HepG2 (cell line): ENCODE data around the gene CXADR. TPM values are rescaled to one million over a fixed set of nuclear protein-coding genes. Genes with fewer than 3 reads are reported as not detected.

Experiments used
- CHD2 ChIP-seq: IDR thresholded peaks from 2 replicates; pipeline ENCODE4 v1.6.1; 2011; ENCODE audit warnings: low read depth, low read length, improper control_type of control experiment
- FOXO1 ChIP-seq: sonication (generic); formaldehyde crosslinking; IDR thresholded peaks from 2 replicates; pipeline ENCODE4 v1.4.0; 2020; ENCODE audit warnings: missing genetic modification reagents
- KDM5B ChIP-seq: sonication (generic); formaldehyde crosslinking; IDR thresholded peaks from 2 replicates; pipeline ENCODE4 v1.4.0; 2020; ENCODE audit warnings: missing genetic modification reagents, mild to moderate bottlenecking, borderline replicate concordance
- MATR3 ChIP-seq: sonication (generic); formaldehyde crosslinking; IDR thresholded peaks from 2 replicates; pipeline ENCODE4 v1.4.0; 2020; ENCODE audit warnings: missing genetic modification reagents
- MAZ ChIP-seq, 2 experiments: sonication (generic) in 1 of 2; formaldehyde crosslinking in 1 of 2; IDR thresholded peaks; 2 replicates each; pipeline versions ENCODE4 v1.5.0 to v1.6.1; 2012 to 2020; ENCODE audit warnings: low read depth in 2 of 2, mild to moderate bottlenecking in 2 of 2, borderline replicate concordance in 1 of 2, improper control_type of control experiment in 1 of 2, low read length in 1 of 2, missing genetic modification reagents in 1 of 2, moderate library complexity in 1 of 2
- MYNN ChIP-seq: sonication (generic); formaldehyde crosslinking; IDR thresholded peaks from 2 replicates; pipeline ENCODE4 v1.4.0; 2020; ENCODE audit warnings: mild to moderate bottlenecking, low read depth, missing genetic modification reagents
- NCOA1 ChIP-seq: sonication (generic); formaldehyde crosslinking; IDR thresholded peaks from 2 replicates; pipeline ENCODE4 v1.9.0; 2021; ENCODE audit warnings: missing genetic modification reagents
- NCOA2 ChIP-seq: sonication (generic); formaldehyde crosslinking; IDR thresholded peaks from 2 replicates; pipeline ENCODE4 v1.8.0; 2022; ENCODE audit warnings: inconsistent platforms
- PHF8 ChIP-seq: sonication (generic); formaldehyde crosslinking; IDR thresholded peaks from 2 replicates; pipeline ENCODE4 v1.5.0; 2020; ENCODE audit warnings: missing genetic modification reagents
- SATB2 ChIP-seq: sonication (generic); formaldehyde crosslinking; IDR thresholded peaks from 2 replicates; pipeline ENCODE4 v1.5.0; 2020; ENCODE audit warnings: missing genetic modification reagents
- SNAPC2 ChIP-seq: sonication (generic); formaldehyde crosslinking; IDR thresholded peaks from 2 replicates; pipeline ENCODE4 v1.8.1; 2022; ENCODE audit warnings: mild to moderate bottlenecking, missing genetic modification reagents
- SNRNP70 ChIP-seq: fragments of 200-400 bp; formaldehyde crosslinking; IDR thresholded peaks from 2 replicates; pipeline ENCODE4 v1.6.1; 2017; ENCODE audit warnings: mild to moderate bottlenecking, low read depth, low read length, moderate library complexity
- SP140L ChIP-seq: sonication (generic); formaldehyde crosslinking; IDR thresholded peaks from 2 replicates; pipeline ENCODE4 v1.4.0; 2020; ENCODE audit warnings: missing genetic modification reagents, borderline replicate concordance
- ZFX ChIP-seq: sonication (generic); formaldehyde crosslinking; IDR thresholded peaks from 2 replicates; pipeline ENCODE4 v1.4.0; 2020; ENCODE audit warnings: mild to moderate bottlenecking, low read depth, missing genetic modification reagents, moderate library complexity
- ZNF232 ChIP-seq: sonication (generic); formaldehyde crosslinking; IDR thresholded peaks from 2 replicates; pipeline ENCODE4 v1.4.0; 2020; ENCODE audit warnings: missing genetic modification reagents, borderline replicate concordance
- ZNF264 ChIP-seq: sonication (generic); formaldehyde crosslinking; IDR thresholded peaks from 2 replicates; pipeline ENCODE4 v1.4.0; 2020; ENCODE audit warnings: missing genetic modification reagents
- ZNF326 ChIP-seq: sonication (generic); formaldehyde crosslinking; IDR thresholded peaks from 2 replicates; pipeline ENCODE4 v1.4.0; 2020; ENCODE audit warnings: missing genetic modification reagents, borderline replicate concordance
- ZNF883 ChIP-seq: sonication (generic); formaldehyde crosslinking; IDR thresholded peaks from 2 replicates; pipeline ENCODE4 v1.5.1; 2020; ENCODE audit warnings: mild to moderate bottlenecking, missing genetic modification reagents; ENCODE audit errors: not compliant biosample characterization
- polyA plus RNA-seq, 8 experiments: library from polyadenylated mRNA; depleted of rRNA in 3 of 8; stranded (reverse) in 7 of 8; unstranded in 1 of 8; fragments of >200 nt; fragmentation: Illumina TruSeq in 4 of 8; extraction: Trizol in 4 of 8; gene quantifications; 2 replicates each; pipeline versions ENCODE4 v1.2.1 to v1.2.3, GENCODE V29; 2011 to 2016; ENCODE audit warnings: low read depth in 4 of 8, missing spikeins in 1 of 8, mixed read lengths in 1 of 8; ENCODE audit not compliant: insufficient read depth in 1 of 8
- total RNA-seq, 5 experiments: library from RNA; depleted of rRNA; stranded (reverse); fragments of >200 nt; fragmentation: Illumina TruSeq; extraction: Trizol; gene quantifications; 2 replicates each; pipeline ENCODE4 v1.2.3, GENCODE V29; 2016; ENCODE audit warnings: low read depth in 1 of 5
- TF ChIP-seq, protein P1 (sequence below): sonication (generic); formaldehyde crosslinking; IDR thresholded peaks from 2 replicates; pipeline ENCODE4 v1.4.0; 2020; ENCODE audit warnings: missing genetic modification reagents; ENCODE audit errors: not compliant biosample characterization
- TF ChIP-seq, protein P2 (sequence below): sonication (generic); formaldehyde crosslinking; IDR thresholded peaks from 2 replicates; pipeline ENCODE4 v1.5.1; 2020; ENCODE audit warnings: mild to moderate bottlenecking, missing genetic modification reagents, borderline replicate concordance
- TF ChIP-seq, protein P3 (sequence below): sonication (generic); formaldehyde crosslinking; IDR thresholded peaks from 2 replicates; pipeline ENCODE4 v1.4.0; 2020; ENCODE audit warnings: missing genetic modification reagents
- TF ChIP-seq, protein P4 (sequence below): sonication (generic); formaldehyde crosslinking; IDR thresholded peaks from 2 replicates; pipeline ENCODE4 v1.5.0; 2020; ENCODE audit warnings: missing genetic modification reagents

Gene CXADR
- total and polyA plus RNA-seq, 2 of the 13 experiments (the other 11 are each of a cell fraction or from before 2014, with no cell fraction given), result 86.8 to 110 TPM

DNA sequence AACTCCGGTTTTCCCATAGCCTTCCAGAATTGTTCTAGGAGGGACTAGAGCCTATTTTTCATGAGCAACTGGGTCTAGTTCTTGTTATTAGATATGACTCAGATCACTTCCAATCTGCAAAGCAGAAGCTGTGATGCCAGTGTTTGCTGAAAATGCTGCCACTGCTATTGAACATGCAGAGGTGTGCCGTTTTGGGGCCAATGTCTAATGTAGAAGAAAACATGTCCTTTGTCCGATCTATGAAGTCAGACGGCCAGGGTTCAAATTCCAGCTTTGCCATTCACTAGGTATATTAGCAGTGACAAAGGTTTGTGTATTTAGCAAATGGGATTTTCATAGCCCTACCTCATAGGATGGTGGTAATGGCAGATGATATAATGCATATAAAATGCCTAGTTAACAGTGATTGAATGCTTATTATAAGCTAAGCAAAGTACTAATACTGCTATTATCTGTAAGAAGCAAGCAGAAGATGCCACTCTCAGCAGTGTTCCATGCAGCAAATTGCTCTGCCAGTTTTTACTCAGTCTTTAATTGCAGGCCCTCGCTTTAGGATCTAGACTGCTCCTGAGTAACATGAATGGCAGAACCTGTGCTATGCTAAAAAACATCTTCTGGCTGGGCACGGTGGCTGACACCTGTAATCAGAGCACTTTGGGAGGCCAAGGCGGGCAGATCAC, 40.1 kb upstream of the CXADR start (continued):
- TF ChIP-seq KDM5B (no peak), MAZ (IDR thresholded peaks at IDR 0.05; ENCODE audit: borderline replicate concordance, low read depth, low read length) (no peak), MAZ (CRISPR knock-in tag; IDR thresholded peaks at IDR 0.05; ENCODE audit: low read depth) (no peak), FOXO1 (CRISPR knock-in tag) (peak; percentile 88; the same call in 1 of the 2 replicates), SATB2 (no peak), PHF8 (CRISPR knock-in tag) (peak; percentile 39; the same call in 1 of the 2 replicates), ZFX (CRISPR knock-in tag) (no peak), MYNN (no peak), SP140L (CRISPR knock-in tag) (no peak), ZNF232 (CRISPR knock-in tag) (peak; percentile 98; the same call in 1 of the 2 replicates), NCOA1 (CRISPR knock-in tag) (no peak), SNRNP70 (no peak), SNAPC2 (peak; percentile 54; the same call in 1 of the 2 replicates), ZNF883 (no peak), NCOA2 (CRISPR knock-in tag) (peak; percentile 85), ZNF326 (CRISPR knock-in tag) (no peak), CHD2 (no peak), ZNF264 (CRISPR knock-in tag) (peak; percentile 85), MATR3 (CRISPR knock-in tag) (no peak)
- TF ChIP-seq, protein P1, sequence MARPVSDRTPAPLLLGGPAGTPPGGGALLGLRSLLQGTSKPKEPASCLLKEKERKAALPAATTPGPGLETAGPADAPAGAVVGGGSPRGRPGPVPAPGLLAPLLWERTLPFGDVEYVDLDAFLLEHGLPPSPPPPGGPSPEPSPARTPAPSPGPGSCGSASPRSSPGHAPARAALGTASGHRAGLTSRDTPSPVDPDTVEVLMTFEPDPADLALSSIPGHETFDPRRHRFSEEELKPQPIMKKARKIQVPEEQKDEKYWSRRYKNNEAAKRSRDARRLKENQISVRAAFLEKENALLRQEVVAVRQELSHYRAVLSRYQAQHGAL, result no peak
- TF ChIP-seq, protein P2, sequence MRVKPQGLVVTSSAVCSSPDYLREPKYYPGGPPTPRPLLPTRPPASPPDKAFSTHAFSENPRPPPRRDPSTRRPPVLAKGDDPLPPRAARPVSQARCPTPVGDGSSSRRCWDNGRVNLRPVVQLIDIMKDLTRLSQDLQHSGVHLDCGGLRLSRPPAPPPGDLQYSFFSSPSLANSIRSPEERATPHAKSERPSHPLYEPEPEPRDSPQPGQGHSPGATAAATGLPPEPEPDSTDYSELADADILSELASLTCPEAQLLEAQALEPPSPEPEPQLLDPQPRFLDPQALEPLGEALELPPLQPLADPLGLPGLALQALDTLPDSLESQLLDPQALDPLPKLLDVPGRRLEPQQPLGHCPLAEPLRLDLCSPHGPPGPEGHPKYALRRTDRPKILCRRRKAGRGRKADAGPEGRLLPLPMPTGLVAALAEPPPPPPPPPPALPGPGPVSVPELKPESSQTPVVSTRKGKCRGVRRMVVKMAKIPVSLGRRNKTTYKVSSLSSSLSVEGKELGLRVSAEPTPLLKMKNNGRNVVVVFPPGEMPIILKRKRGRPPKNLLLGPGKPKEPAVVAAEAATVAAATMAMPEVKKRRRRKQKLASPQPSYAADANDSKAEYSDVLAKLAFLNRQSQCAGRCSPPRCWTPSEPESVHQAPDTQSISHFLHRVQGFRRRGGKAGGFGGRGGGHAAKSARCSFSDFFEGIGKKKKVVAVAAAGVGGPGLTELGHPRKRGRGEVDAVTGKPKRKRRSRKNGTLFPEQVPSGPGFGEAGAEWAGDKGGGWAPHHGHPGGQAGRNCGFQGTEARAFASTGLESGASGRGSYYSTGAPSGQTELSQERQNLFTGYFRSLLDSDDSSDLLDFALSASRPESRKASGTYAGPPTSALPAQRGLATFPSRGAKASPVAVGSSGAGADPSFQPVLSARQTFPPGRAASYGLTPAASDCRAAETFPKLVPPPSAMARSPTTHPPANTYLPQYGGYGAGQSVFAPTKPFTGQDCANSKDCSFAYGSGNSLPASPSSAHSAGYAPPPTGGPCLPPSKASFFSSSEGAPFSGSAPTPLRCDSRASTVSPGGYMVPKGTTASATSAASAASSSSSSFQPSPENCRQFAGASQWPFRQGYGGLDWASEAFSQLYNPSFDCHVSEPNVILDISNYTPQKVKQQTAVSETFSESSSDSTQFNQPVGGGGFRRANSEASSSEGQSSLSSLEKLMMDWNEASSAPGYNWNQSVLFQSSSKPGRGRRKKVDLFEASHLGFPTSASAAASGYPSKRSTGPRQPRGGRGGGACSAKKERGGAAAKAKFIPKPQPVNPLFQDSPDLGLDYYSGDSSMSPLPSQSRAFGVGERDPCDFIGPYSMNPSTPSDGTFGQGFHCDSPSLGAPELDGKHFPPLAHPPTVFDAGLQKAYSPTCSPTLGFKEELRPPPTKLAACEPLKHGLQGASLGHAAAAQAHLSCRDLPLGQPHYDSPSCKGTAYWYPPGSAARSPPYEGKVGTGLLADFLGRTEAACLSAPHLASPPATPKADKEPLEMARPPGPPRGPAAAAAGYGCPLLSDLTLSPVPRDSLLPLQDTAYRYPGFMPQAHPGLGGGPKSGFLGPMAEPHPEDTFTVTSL (CRISPR knock-in tag), result peak; percentile 92
- TF ChIP-seq, protein P3, sequence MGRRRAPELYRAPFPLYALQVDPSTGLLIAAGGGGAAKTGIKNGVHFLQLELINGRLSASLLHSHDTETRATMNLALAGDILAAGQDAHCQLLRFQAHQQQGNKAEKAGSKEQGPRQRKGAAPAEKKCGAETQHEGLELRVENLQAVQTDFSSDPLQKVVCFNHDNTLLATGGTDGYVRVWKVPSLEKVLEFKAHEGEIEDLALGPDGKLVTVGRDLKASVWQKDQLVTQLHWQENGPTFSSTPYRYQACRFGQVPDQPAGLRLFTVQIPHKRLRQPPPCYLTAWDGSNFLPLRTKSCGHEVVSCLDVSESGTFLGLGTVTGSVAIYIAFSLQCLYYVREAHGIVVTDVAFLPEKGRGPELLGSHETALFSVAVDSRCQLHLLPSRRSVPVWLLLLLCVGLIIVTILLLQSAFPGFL, result no peak
- TF ChIP-seq, protein P4, sequence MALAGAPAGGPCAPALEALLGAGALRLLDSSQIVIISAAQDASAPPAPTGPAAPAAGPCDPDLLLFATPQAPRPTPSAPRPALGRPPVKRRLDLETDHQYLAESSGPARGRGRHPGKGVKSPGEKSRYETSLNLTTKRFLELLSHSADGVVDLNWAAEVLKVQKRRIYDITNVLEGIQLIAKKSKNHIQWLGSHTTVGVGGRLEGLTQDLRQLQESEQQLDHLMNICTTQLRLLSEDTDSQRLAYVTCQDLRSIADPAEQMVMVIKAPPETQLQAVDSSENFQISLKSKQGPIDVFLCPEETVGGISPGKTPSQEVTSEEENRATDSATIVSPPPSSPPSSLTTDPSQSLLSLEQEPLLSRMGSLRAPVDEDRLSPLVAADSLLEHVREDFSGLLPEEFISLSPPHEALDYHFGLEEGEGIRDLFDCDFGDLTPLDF, result no peak
